NAMALWA (cell line): ENCODE data around the gene ZNF577.
"Not testable (repeated sequence)": the region's sequence is repeated elsewhere in the genome, so short reads cannot be mapped to it uniquely, and the experiment has no call there.

ENCODE experiments used
- DNase-seq: peaks from one replicate; pipeline ENCODE4 v3.0.0-alpha.2; 2015; ENCODE audit warnings: low spot score

Gene ZNF577

DNA sequence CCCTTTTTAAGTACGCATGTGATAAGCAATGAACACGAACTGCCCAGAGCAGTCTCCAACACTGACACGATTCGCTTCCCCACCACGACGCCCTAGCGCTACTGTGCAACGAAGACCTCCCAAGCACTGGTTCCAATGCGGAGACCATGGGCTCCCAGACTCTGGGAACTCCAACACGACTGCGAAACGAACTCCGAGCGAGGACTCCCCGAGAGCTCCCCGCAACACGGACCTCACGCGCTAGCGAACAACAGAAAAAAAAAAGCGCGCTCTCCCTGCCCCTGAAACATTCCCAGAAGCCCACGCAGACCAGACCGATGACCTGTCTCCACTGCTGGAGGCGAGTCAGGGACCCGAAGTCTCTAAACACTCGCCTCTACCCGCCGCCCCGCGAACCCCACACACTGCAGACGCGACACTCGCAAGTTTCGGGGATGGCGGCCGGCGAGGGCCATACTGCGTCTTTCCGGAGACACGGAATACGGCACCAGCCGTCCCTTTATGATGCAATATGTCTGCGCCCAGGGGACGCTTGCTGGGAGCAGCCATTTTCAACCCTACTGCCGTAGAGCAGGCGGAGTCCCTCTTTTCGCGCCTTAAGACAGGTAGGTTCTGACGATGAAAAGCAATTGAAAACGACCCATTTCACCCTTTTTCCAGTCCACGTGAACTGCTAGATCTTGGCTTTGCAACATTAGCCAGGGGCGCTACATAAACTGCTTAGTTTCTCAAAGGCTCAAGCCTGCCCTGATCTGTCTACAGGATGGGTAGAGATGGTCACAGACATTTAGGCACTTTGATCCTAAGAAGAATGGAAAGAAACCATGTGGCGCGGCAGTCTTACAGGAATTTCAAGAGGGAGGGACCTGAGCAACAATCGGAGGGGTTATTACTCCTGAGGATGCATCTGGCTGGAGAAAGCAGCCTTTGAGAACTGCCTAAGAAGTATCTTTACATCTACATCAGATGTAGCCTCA, at the start of gene ZNF577:
ZNF577 (minus strand) TSS at position 430 of the 977 bp plus-strand sequence. CDS start 7,569 bp downstream, outside the sequence.
- DNase-seq = no peak

DNA sequence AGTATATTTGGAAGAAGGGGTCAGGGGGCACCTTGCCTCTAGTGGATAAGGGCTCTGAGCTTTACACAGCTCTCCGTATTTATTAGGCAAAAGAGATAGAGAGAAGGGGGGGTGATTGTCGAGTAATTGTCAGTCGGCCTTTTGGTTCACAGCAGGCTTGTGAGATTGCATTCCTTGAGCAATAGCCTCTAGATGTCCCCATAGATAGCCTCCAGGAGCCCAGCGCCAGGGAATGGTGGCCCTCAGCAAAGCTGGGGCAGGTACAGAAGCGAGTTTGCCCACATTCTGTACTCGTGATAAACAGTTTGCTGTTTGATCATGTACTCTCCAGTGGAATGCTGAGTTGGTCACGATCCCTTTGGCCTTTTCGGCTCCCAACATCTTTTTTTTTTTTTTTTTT, 44.2 kb upstream of the ZNF577 start:
- DNase-seq = no peak

DNA sequence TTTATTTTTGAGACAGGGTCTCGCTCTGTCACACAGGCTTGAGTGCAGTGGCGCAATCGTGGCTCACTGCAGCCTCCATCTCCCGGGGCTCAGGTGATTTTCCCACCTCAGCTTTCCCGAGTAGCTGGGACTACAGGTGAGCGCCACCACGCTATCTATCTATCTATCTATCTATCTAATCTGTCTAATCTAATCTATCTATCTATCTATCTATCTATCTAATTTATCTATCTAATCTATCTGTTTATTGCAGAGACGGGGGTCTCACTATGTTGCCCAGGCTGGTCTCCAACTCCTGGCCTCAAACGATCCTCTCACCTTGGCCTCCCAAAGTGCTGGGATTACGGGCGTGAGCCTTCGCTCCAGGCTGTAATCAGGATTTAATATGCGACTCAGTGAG, 40.1 kb upstream of the ZNF577 start:
- DNase-seq = no peak

DNA sequence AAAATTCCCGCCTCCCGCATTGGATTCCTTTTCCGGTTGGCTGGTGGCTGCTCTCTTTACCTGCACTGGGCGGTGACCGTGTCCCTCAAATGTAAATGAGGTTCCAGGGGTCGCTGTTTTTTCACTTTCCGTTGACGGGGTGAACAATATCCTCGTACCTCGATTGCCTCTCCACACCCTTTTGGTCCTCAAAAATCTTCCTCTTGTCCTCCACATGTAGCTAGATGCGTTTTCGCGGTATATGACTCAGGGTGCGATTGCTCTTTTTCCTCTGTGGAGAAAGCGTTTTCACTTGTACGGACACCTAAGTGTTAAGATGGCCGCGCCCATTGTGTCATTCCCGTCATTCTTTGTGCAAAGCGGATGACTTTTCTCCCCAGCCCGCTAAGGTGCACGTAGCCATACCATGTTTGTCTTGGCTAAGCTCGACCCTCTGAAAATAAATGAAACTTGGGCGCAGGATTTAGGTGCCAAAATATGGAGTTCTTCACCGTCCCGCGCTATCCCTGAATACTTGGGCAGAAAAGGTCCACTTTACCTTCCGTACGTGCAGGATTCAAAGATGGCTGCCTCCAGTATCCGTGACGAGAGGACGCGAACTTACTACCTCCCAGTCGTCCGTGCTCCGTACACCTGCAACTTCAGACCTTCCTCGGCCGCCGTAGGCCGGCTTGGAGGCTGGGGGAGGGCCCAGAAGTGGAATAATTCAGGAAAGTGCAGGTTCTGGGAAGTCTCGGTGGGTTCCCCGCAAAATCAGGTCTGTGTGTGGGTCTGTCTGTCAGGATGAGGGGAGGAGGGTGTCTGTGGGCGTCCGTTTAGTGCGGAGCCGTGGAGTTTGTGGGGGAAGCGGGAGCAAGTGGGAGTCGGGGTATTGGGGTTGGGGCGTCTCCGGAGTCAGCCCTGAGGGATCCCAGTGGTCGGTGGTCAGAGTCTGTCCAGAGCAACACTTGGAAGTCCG, 39.3 kb upstream of the ZNF577 start, which contains the start of gene ZNF613:
ZNF613 (plus strand) TSS at position 689 of the 958 bp plus-strand sequence. CDS start 8,749 bp downstream, outside the sequence.
- DNase-seq = peak; percentile 88

DNA sequence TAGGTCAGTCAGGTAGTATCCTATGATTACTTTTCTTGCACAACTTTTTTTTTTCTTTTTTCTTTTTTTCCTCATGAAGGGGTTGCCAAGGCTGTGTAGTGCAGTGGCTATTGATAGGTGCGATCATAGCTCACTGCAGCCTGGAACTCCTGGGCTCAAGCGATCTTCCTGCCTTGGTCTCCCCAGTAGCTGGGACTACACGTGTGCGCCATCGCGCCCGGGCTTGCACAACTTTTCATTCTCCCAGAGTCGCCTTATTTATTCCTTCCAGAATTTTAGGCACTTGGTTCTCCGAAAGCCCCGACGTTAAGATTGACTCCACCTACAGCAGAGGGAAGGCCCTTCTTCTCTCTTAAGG, 38.7 kb upstream of the ZNF577 start:
- DNase-seq = no peak

DNA sequence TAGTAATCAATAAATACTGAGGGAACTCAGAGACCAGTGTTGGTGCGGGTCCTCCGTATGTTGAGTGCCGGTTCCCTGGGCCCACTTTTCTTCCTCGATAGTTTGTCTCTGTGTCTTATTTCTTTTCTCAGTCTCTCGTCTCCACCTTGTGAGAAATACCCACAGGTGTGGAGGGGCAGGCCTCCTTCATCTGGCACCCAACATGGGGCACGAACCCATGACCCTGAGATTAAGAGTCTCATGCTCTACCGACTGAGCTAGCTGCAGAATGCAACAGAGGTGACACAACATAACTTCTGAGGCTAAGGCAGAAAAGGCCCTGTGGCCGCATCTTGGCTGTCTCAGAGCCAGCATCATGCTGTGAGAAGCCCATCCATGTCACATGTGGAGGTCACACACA, 34.2 kb upstream of the ZNF577 start:
- DNase-seq = no peak

DNA sequence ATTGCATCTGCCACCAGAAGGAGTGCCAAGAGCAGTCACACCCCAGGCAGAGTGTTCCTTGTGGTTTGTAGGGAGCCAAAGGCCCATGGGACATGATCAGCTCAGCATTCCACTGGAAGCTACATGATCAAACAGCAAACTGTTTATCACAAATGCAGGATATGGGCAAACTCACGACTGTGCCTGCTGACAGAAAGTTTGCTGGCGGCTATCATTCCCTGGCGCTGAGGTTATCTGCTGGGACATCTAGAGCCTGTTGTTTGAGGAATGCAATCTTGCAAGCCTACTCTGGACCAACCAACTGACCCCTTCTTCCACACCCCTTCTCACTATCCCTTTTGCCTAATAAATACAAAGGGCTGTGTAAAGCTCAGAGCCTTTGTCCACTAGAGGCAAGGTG, 31.9 kb upstream of the ZNF577 start:
- no peak for DNase-seq

DNA sequence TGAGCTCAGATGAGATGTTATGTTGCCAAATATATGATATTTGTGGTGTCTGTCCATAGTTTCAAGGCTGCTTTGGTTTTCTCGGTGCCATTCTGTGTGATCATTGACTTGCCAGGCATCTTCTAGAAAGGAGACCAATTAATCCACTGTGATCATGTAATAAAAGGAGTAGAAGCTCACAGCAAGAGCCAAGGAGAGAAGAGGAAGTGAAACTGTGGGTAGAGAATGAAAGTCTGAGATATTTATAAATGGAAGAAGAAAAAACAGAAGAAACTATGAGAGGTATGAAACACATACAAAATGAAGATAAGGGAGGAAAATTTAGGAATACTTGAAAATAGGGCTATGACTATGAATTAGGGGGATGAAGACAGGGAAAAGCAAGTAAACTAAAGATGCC, 28.4 kb upstream of the ZNF577 start:
- DNase-seq = peak; percentile 32

DNA sequence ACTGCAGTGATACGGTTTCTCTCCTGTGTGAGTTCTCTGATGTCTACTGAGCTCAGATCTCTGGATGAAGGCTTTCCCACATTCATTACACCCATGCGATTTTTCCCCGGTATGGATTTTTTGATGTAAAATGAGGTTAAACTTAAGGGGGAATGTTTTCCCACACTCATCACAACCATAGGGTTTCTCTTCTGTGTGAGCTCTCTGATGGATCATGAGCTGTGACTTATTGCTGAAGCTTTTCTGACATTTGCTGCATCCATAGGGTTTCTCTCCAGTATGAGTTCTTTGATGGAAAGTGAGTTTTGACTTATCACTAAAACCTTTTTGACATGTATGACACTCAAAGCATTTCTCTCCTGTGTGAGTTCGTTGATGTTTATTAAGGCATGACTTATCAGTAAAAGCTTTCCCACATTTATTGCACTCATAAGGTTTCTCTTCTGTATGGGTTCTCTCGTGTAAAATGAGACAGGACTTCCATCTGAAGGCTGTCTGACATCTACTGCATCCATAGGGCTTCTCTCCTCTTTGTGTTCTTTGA, 27.6 kb upstream of the ZNF577 start:
- DNase-seq = no peak

DNA sequence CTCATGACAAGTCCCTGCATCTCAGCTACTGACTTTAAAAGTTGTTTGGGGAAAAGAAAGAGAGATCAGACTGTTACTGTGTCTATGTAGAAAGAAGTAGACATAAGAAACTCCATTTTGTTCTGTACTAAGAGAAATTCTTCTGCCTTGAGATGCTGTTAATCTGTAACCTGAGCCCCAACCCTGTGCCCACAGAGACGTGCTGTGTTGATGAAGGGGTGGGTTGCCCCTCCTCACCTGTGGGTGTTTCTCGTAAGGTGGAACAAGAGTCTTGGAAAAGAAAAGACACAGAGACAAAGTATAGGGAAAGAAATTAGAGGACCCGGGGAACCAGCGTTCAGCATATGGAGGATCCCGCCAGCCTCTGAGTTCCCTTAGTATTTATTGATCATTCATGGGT, 20.2 kb upstream of the ZNF577 start:
- DNase-seq = not testable (repeated sequence)

DNA sequence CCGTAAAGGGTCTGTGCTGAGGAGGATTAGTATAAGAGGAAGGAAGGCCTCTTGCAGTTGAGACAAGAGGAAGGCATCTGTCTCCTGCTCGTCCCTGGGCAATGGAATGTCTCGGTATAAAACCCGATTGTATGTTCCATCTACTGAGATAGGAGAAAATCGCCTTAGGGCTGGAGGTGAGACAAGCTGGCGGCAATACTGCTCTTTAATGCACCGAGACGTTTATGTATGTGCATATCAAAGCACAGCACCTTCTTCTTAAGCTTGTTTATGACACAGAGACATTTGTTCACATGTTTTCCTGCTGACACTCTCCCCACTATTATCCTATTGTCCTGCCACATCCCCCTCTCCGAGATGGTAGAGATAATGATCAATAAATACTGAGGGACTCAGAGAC, 18.4 kb upstream of the ZNF577 start:
- not testable (repeated sequence) for DNase-seq

DNA sequence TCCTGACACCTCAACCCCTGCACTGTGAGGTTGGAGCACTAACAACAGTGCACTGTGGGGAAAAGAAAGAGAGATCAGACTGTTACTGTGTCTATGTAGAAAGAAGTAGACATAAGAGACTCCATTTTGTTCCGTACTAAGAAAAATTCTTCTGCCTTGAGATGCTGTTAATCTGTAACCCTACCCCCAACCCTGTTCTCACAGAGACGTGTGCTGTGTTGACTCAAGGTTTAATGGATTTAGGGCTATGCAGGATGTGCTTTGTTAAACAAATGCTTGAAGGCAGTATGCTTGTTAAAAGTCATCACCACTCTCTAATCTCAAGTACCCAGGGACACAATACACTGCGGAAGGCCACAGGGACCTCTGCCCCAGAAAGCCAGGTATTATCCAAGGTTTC, 17.9 kb upstream of the ZNF577 start:
- not testable (repeated sequence) for DNase-seq

DNA sequence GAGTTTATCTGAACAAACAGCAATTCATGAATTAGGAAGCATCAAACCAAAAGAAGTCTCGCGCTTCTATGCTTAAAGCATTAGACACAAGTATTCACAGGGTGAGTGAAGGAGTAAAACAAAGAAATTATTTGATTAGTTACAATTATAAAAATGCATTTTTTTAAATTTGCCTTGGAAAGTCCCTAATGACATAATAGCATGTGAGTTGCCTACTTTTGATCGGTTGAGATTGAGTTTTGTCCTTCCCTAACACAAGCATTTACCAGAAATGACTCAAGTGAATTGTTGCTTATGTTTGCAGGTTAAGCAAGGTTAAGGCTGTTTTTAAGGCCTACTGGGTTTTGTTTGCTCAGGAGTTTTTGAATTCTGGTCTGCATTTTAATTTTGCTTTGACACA, 17.5 kb upstream of the ZNF577 start:
- DNase-seq = no peak

DNA sequence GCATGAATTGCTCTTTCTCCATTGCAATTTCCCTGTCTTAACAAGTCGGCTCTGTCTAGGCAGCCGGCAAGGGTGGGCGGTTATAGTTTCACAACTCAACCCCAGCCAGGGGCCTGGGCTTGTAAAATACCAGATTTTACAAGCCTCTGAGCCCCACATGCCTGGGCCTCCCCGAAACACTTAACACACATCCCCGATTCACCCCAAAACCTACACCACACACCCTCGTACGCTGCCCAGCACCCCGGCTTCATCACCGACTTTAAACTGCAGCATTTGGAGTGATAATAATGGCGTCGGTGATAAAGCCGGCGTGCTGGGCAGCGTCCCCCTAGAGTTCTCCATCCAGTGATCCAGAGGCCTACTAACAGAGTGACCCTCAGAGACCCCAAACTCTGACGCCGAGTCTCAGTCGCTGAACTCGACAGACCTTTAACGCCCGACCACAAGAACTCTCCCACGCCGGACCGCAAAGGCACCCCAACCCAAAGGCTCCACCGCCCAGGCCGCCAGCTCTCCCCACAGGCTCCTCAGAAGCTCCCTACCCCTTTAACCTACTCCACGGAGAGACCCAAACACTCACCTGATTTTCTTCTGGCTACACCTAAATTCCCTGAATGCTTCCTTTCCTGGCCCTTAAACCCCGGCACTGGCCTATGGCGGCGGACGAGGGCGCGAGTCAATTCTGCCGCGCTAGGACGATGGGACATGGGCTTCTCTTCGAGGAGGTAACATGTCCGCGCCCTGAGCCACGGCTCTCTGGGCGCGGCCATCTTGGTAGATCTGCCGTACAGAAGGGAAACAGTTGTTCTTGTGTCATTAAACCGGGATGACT, 16.8 kb upstream of the ZNF577 start, which contains the start of gene ZNF649:
ZNF649 (minus strand) TSS at position 687 of the 835 bp plus-strand sequence. CDS start 4,910 bp downstream, outside the sequence.
- peak; percentile 76 for DNase-seq

DNA sequence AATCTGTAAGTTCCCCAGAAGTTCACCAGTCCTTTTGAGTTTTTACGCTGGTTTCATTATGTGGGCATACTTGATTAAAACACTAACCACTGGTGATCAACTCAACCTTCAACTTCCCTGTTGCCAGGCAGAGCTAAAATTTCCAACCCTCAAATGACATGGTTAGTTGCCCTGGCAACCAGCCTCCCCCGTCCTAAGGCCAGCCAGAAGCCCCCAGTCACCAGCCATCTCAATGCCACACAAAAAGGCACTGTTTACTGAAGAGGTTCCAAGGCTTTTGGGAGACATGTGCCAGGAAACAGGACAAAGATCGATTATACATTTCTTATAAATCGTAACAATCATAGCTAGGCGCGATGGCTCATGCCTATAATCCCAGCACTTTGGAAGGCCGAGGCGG, 15.4 kb upstream of the ZNF577 start:
- no peak for DNase-seq

DNA sequence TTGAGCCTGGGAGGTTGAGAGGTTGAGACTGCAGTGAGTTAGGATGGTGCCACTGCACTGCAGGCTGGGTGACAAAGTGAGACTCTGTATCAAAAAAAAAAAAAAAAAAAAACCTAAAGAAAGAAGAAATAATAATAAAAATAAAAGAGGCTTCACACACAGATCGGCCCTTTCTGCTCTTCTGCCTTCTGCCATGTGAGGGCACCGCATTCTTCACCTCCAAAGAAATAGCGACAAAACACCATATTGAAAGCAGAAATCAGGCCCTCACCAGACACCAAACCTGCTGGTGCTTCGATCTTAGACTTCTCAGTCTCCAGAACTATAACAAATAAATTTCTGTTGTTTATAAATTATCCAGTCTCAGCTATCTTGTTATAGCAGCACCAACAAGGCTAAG, 14.1 kb upstream of the ZNF577 start:
- no peak for DNase-seq

DNA sequence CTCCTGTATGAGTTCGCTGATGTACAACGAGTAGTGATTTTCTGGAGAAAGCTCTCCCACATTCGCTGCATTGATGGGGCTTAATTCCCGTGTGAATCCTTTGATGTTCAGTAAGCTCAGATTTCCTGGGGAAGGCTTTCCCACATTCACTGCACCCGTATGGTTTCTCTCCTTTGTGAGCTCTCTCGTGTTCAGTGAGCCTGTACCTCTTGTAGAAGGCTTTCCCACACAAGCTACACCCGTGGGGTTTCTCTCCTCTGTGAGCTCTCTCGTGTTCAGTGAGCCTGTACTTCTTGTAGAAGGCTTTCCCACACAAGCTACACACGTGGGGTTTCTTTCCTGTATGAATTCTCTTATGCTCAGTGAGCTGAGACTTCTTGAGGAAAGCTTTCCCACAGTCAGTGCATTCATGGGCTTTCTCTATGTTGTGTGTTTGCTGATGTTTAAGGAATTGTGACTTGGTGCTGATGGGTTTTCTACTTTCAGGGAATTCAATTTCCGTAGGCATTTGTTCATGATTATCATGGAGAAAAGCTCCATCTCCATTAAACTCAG, 3.5 kb upstream of the ZNF577 start:
- DNase-seq = no peak

DNA sequence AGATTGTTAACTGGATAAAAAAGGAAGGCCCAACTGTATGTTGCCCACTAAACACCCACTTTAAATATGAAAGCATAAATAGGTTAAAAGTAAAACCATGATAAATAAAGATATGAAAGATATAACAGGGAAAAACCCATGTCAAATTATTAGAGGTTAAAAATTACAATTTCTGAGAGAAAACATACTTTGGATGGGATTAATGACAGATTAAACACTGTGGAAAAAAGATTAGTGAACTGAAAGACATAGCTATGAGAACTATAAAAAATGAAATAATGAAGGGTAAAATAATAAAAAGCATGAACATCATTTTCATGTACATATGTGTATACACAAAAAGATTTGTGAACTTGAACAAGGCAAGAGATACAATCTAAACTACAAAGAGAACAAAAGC, 2.2 kb upstream of the ZNF577 start:
- DNase-seq = no peak

DNA sequence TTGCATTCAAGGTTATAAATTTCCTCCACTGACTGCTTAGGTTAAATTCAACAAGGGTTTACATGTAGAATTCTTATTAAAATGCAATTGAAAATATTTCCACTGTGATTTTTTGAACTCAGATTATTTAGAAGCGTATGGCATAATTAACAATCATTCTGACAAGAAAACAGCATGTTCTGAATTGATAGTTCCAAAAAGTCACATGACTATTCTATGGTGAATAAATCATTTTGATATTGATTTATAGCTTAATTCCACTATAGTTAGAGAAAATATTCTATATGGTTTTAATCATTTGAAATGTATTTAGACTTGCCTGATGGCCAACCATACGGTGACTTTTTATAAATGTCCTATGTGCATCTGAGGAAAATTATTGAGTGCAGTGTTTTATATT, 3.0 kb downstream of the ZNF577 start:
- no peak for DNase-seq

DNA sequence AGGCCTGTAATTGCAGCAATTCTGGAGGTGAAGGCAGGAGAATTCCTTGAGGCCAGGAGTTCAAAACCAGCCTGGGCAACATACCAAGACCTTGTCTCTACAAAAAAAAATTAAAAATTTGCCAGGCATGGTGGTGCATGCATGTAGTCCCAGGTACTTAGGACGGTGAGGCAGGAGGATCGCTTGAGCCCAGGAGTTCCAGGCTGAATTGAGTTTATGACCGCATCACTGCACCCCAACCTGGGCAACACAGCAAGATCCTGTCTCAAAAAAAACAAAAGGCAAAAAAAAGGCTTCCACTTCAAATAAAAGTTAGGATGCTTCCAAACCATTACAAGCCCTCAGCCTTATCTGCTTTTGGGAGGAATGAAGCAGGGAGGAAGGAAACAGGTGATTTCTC, 5.2 kb downstream of the ZNF577 start:
- no peak for DNase-seq

DNA sequence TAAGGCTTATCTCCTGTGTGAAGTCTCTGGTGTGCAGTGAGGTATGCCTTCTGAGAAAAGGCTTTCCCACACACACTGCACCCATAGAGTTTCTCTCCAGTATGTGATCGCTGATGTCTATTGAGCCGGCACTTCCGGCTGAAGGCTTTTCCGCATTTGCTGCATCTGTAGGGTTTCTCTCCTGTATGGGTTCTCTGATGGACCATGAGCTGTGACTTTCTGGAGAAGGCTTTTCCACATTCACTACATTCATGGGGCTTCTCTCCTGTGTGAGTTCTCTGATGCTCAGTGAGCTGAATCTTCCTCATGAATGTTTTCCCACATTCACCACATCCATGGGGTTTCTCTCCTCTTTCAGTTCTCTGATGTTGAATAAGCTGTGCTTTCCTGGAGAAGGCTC, 14.7 kb downstream of the ZNF577 start:
- no peak for DNase-seq
